Measurements from ENCODE around the gene ESRRB.

DNA sequence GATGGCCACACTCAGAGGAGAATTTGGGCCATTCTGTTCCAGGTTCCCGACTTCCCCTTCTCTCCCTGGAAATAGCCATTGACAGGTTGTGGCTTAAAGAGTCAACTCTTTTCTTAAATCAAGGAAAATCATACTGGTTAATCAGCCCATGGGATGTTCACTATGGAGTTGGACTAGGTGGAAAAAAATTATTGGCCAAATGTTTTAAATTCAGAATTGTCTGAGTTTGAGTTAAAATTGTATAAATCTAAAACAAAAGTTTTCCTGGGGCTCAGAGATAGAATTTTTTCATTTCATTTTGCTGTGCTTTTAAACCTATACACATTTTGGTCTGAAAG is 6.5 kb downstream of the ESRRB start:
- TF ChIP-seq, protein P1, sequence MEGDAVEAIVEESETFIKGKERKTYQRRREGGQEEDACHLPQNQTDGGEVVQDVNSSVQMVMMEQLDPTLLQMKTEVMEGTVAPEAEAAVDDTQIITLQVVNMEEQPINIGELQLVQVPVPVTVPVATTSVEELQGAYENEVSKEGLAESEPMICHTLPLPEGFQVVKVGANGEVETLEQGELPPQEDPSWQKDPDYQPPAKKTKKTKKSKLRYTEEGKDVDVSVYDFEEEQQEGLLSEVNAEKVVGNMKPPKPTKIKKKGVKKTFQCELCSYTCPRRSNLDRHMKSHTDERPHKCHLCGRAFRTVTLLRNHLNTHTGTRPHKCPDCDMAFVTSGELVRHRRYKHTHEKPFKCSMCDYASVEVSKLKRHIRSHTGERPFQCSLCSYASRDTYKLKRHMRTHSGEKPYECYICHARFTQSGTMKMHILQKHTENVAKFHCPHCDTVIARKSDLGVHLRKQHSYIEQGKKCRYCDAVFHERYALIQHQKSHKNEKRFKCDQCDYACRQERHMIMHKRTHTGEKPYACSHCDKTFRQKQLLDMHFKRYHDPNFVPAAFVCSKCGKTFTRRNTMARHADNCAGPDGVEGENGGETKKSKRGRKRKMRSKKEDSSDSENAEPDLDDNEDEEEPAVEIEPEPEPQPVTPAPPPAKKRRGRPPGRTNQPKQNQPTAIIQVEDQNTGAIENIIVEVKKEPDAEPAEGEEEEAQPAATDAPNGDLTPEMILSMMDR (tag by site-specific recombination; IDR thresholded peaks at IDR 0.05), result no peak
- no peak for TF ChIP-seq ELK4 (IDR thresholded peaks at IDR 0.05; ENCODE audit: borderline replicate concordance, low read depth, low read length)
- TF ChIP-seq TCF7L2 (IDR thresholded peaks at IDR 0.05; ENCODE audit: borderline replicate concordance, low read depth, low read length), result no peak
